Measurements from ENCODE around the gene MRTFB.
A peak's percentile ranks its signal among the peaks of the same experiment; 100 is the strongest.

Gene MRTFB

DNA sequence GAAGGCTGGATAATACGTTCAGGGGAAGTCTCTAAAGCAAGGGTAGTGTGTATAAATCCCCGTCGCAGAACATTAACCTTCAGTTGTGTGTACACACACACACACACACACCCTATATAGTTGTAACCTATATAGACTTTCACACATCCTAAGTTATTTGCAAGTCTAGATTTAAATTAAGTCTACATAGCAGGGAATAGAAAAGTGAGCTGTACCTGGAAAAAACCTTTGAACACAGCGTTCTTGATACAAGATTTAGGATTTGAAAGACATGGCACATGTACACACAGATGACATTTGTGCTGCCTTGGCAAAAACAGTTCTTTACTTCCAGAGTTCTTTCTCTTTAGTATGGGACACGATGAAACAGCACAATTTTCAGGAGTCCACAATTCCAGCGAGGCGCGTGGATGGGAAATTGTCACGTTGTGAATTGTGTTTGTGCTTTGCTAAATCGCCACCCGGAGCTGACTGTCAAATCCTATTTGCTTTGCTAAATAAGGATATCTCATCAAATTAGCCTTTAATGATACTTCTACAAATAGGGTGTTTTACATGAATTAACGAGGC, 233.9 kb downstream of the MRTFB start:
- Histone ChIP-seq H3K14ac (ENCODE audit: low read length in 2 of 2) (no peak overlapping the region), H3K4me1 (ENCODE audit: control insufficient read depth, insufficient read depth, low read depth, low read length) (peaks cover 38% of the 10 kb centered on the region), H3K4ac (ENCODE audit: low read depth in 1 of 2, low read length in 2 of 2) (no peak overlapping the region), H3K9me3 (ENCODE audit: control insufficient read depth, low read length) (no peaks in the 10 kb centered on the region), H3K4me3 (ENCODE audit: insufficient read depth in 1 of 2, low read depth in 1 of 2, low read length in 2 of 2) (peak overlapping the region in 1 of 2 experiments; percentile 56), H2BK120ac (ENCODE audit: low read depth, low read length) (no peak overlapping the region), H4K91ac (ENCODE audit: low read length) (no peak overlapping the region), H3K23ac (ENCODE audit: low read length in 2 of 2) (no peak overlapping the region), H3K4me2 (ENCODE audit: low read length, poor library complexity, severe bottlenecking) (peak overlapping the region; percentile 7), H2AFZ (ENCODE audit: low read depth, low read length) (no peak overlapping the region), H3K18ac (ENCODE audit: low read depth in 1 of 2, low read length in 2 of 2) (no peak overlapping the region), H3K79me1 (replicated peaks; ENCODE audit: low read length, poor library complexity, severe bottlenecking) (no peaks in the 10 kb centered on the region), H3K9ac (ENCODE audit: low read length) (peak overlapping the region; percentile 70), H2AK5ac (ENCODE audit: low read length, severe bottlenecking) (no peak overlapping the region), H2BK12ac (ENCODE audit: low read length in 2 of 2) (no peak overlapping the region), H4K8ac (ENCODE audit: low read length) (no peak overlapping the region), H3K36me3 (ENCODE audit: control insufficient read depth in 1 of 2, insufficient read depth in 2 of 2, low read depth in 1 of 2, low read length in 2 of 2) (peaks cover 0 to 6% of the 10 kb centered on the region in 2 experiments), H2BK15ac (ENCODE audit: low read depth, poor library complexity, severe bottlenecking) (no peak overlapping the region), H2BK5ac (ENCODE audit: low read depth, low read length, poor library complexity, severe bottlenecking) (no peak overlapping the region), H3K27me3 (ENCODE audit: control insufficient read depth in 1 of 2, insufficient read depth in 1 of 2, low read length in 2 of 2) (no peaks in the 10 kb centered on the region), H3K27ac (ENCODE audit: low read length, poor library complexity, severe bottlenecking) (no peak overlapping the region)
- 72% methylated on average over 7 of the region's 12 CpGs for WGBS
- DNase-seq: no peak

DNA sequence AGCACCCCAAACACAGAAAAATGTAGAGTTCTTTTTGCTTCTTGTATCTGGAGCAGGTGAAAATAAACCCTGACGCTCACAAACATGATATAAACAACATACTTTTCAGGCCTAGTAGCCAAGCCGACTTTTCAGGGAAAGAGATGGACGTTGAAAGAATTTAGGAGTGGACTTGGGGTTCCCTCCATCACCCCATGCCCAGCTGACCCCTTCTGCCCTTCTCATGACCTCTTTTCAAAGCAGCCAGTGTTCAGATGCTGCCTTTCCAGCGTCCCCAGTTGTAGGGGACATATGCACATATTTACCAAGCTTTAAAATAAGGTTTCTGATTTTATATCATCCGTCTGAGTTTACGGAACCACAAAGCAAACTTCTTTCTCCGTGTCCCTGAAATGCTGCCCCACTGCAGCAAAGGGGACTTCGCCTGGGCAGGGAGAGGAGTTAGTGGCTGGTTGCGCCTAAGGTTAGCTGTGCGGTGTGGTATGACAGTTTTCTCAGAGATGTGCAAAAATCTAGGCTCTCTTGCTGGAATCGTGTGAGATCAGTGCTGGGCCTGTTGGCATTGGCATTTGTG, 235.5 kb downstream of the MRTFB start:
- Histone ChIP-seq H3K27ac (ENCODE audit: low read length, poor library complexity, severe bottlenecking) (peak overlapping the region; percentile 19), H3K9me3 (ENCODE audit: control insufficient read depth, low read length) (no peaks in the 10 kb centered on the region), H4K8ac (ENCODE audit: low read length) (peak overlapping the region; percentile 27), H2AK5ac (ENCODE audit: low read length, severe bottlenecking) (peak overlapping the region; percentile 83), H3K79me1 (replicated peaks; ENCODE audit: low read length, poor library complexity, severe bottlenecking) (no peaks in the 10 kb centered on the region), H2BK12ac (ENCODE audit: low read length in 2 of 2) (peak overlapping the region in 1 of 2 experiments; percentile 46), H2BK15ac (ENCODE audit: low read depth, poor library complexity, severe bottlenecking) (no peak overlapping the region), H3K4me2 (ENCODE audit: low read length, poor library complexity, severe bottlenecking) (peak overlapping the region; percentile 1), H2BK120ac (ENCODE audit: low read depth, low read length) (no peak overlapping the region), H2AFZ (ENCODE audit: low read depth, low read length) (no peak overlapping the region), H2BK5ac (ENCODE audit: low read depth, low read length, poor library complexity, severe bottlenecking) (peak overlapping the region; percentile 63), H3K36me3 (ENCODE audit: control insufficient read depth in 1 of 2, insufficient read depth in 2 of 2, low read depth in 1 of 2, low read length in 2 of 2) (peaks cover 0 to 10% of the 10 kb centered on the region in 2 experiments), H3K18ac (ENCODE audit: low read depth in 1 of 2, low read length in 2 of 2) (peak overlapping the region in 1 of 2 experiments; percentile 30), H3K9ac (ENCODE audit: low read length) (peak overlapping the region; percentile 70), H3K27me3 (ENCODE audit: control insufficient read depth in 1 of 2, insufficient read depth in 1 of 2, low read length in 2 of 2) (no peaks in the 10 kb centered on the region), H3K4ac (ENCODE audit: low read depth in 1 of 2, low read length in 2 of 2) (no peak overlapping the region), H3K23ac (ENCODE audit: low read length in 2 of 2) (no peak overlapping the region), H3K14ac (ENCODE audit: low read length in 2 of 2) (no peak overlapping the region), H4K91ac (ENCODE audit: low read length) (peak overlapping the region; percentile 19), H3K4me1 (ENCODE audit: control insufficient read depth, insufficient read depth, low read depth, low read length) (peaks cover 42% of the 10 kb centered on the region), H3K4me3 (ENCODE audit: insufficient read depth in 1 of 2, low read depth in 1 of 2, low read length in 2 of 2) (peak overlapping the region in 1 of 2 experiments; percentile 54)
- no peak for DNase-seq
- WGBS: 84% methylated on average over 11 of the region's 11 CpGs

DNA sequence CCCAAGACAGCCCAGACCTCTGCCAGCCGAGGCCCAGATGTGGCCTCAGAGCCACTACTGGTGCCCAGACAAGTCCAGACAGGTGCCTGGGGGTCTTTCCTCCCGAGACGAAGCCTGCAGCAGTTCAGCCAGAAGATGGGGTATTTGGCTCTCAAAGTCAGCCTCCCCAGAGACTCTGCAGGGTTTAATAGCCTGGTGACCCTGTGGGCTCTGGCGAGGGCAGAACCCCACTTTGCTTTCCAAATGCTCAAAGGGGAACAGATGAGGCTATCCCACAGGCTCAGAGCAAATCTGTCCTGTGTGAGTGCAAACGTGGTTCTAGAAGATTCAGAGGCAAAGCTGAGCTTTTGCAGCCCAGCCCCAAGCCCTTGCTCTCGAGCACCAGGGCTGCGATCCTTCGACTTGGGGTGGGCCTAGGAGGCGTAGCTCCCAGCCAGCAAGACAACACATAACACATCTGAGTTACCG, 236.0 kb downstream of the MRTFB start:
- no peak overlapping the region for H3K23ac ChIP-seq (ENCODE audit: low read length in 2 of 2)
- peaks cover 0 to 10% of the 10 kb centered on the region in 2 experiments for H3K36me3 ChIP-seq (ENCODE audit: control insufficient read depth in 1 of 2, insufficient read depth in 2 of 2, low read depth in 1 of 2, low read length in 2 of 2)
- H3K4me3 ChIP-seq (ENCODE audit: insufficient read depth in 1 of 2, low read depth in 1 of 2, low read length in 2 of 2): peak overlapping the region in 1 of 2 experiments; percentile 54
- H4K8ac ChIP-seq (ENCODE audit: low read length): peak overlapping the region; percentile 33
- no peaks in the 10 kb centered on the region for H3K79me1 ChIP-seq (replicated peaks; ENCODE audit: low read length, poor library complexity, severe bottlenecking)
- no peak overlapping the region for H2BK12ac ChIP-seq (ENCODE audit: low read length in 2 of 2)
- no peak overlapping the region for H2BK5ac ChIP-seq (ENCODE audit: low read depth, low read length, poor library complexity, severe bottlenecking)
- no peak overlapping the region for H2BK120ac ChIP-seq (ENCODE audit: low read depth, low read length)
- peak overlapping the region; percentile 18 for H3K27ac ChIP-seq (ENCODE audit: low read length, poor library complexity, severe bottlenecking)
- no peak overlapping the region for H2AFZ ChIP-seq (ENCODE audit: low read depth, low read length)
- peak overlapping the region; percentile 70 for H3K9ac ChIP-seq (ENCODE audit: low read length)
- no peak overlapping the region for H3K18ac ChIP-seq (ENCODE audit: low read depth in 1 of 2, low read length in 2 of 2)
- no peak overlapping the region for H2BK15ac ChIP-seq (ENCODE audit: low read depth, poor library complexity, severe bottlenecking)
- WGBS: 73% methylated on average over 10 of the region's 10 CpGs
- peak overlapping the region in 1 of 2 experiments; percentile 20 for H3K4ac ChIP-seq (ENCODE audit: low read depth in 1 of 2, low read length in 2 of 2)
- no peaks in the 10 kb centered on the region for H3K9me3 ChIP-seq (ENCODE audit: control insufficient read depth, low read length)
- no peaks in the 10 kb centered on the region for H3K27me3 ChIP-seq (ENCODE audit: control insufficient read depth in 1 of 2, insufficient read depth in 1 of 2, low read length in 2 of 2)
- DNase-seq: no peak
- no peak overlapping the region for H3K14ac ChIP-seq (ENCODE audit: low read length in 2 of 2)
- peaks cover 42% of the 10 kb centered on the region for H3K4me1 ChIP-seq (ENCODE audit: control insufficient read depth, insufficient read depth, low read depth, low read length)
- H3K4me2 ChIP-seq (ENCODE audit: low read length, poor library complexity, severe bottlenecking): no peak overlapping the region
- H2AK5ac ChIP-seq (ENCODE audit: low read length, severe bottlenecking): peak overlapping the region; percentile 88
- peak overlapping the region; percentile 19 for H4K91ac ChIP-seq (ENCODE audit: low read length)

DNA sequence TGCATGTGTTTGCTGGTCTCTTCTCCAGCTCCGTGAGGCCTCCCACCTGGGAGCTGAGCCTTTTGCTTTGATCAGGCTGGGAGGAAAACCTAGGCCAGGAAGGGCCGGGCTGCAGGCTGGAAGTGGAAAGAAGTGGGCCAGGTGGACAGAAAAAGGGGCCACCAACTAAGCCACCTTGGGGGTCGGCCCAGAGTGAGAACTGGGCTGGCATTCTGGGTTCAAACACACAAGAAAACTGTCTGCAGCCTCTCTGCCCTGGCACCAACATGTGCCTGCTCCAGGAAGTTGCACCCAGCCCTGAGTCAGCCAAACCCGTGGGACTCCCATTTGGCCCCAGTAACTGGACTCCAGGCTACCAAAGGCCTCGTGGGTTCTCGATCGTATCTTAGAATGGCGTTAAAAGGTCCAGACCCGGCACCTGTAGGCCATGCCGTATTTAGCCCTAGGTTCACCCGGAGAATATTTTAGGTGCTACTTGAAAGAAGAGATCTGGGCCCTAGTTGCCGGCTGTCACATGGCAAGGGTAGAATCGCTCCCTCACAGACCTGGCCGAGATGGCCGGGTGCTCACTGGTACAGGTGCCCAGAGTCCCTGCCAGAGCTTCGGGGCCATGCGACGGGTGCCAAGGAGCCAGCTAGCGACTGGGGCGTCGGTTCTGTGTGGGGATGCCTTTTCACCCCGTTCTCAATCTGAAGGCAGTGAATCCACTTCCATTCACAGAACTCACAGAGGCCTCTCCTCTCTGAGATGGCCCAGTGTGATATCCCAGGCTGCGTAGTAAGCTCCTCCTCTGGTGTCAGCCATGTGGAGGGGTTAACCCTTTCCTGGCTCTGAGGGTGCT, 236.6 kb downstream of the MRTFB start:
- DNase-seq: no peak
- Histone ChIP-seq H3K18ac (ENCODE audit: low read depth in 1 of 2, low read length in 2 of 2) (peak overlapping the region; percentile 14 to 25), H3K9me3 (ENCODE audit: control insufficient read depth, low read length) (no peaks in the 10 kb centered on the region), H3K4me1 (ENCODE audit: control insufficient read depth, insufficient read depth, low read depth, low read length) (peaks cover 42% of the 10 kb centered on the region), H2BK5ac (ENCODE audit: low read depth, low read length, poor library complexity, severe bottlenecking) (no peak overlapping the region), H4K8ac (ENCODE audit: low read length) (peak overlapping the region; percentile 33), H3K14ac (ENCODE audit: low read length in 2 of 2) (no peak overlapping the region), H3K27me3 (ENCODE audit: control insufficient read depth in 1 of 2, insufficient read depth in 1 of 2, low read length in 2 of 2) (no peaks in the 10 kb centered on the region), H3K4ac (ENCODE audit: low read depth in 1 of 2, low read length in 2 of 2) (peak overlapping the region; percentile 20 to 58), H2BK15ac (ENCODE audit: low read depth, poor library complexity, severe bottlenecking) (no peak overlapping the region), H3K79me1 (replicated peaks; ENCODE audit: low read length, poor library complexity, severe bottlenecking) (no peaks in the 10 kb centered on the region), H3K4me2 (ENCODE audit: low read length, poor library complexity, severe bottlenecking) (peak overlapping the region; percentile 27), H3K23ac (ENCODE audit: low read length in 2 of 2) (no peak overlapping the region), H2AK5ac (ENCODE audit: low read length, severe bottlenecking) (peak overlapping the region; percentile 88), H3K27ac (ENCODE audit: low read length, poor library complexity, severe bottlenecking) (peak overlapping the region; percentile 18), H2BK12ac (ENCODE audit: low read length in 2 of 2) (peak overlapping the region in 1 of 2 experiments; percentile 79), H2BK120ac (ENCODE audit: low read depth, low read length) (no peak overlapping the region), H3K9ac (ENCODE audit: low read length) (peak overlapping the region; percentile 70), H2AFZ (ENCODE audit: low read depth, low read length) (no peak overlapping the region), H3K36me3 (ENCODE audit: control insufficient read depth in 1 of 2, insufficient read depth in 2 of 2, low read depth in 1 of 2, low read length in 2 of 2) (peaks cover 0 to 10% of the 10 kb centered on the region in 2 experiments), H3K4me3 (ENCODE audit: insufficient read depth in 1 of 2, low read depth in 1 of 2, low read length in 2 of 2) (peak overlapping the region in 1 of 2 experiments; percentile 54), H4K91ac (ENCODE audit: low read length) (peak overlapping the region; percentile 62)
- WGBS: 83% methylated on average over 23 of the region's 23 CpGs

Measured in mesenchymal stem cell (in vitro differentiated cells and primary cell).